GM21381 (cell line): ENCODE measurements around the gene GMDS.
A peak's percentile ranks its signal among the peaks of the same experiment; 100 is the strongest.

Source experiments
- ATAC-seq: cut with Tn5 transposase; IDR thresholded peaks from one replicate; pipeline ENCODE4 v1.9.1; 2021; ENCODE audit warnings: mild to moderate bottlenecking, moderate library complexity; ENCODE audit not compliant: unreplicated experiment

GMDS gene

GRCh38 chr6:1613346-1613687 is 632.1 kb downstream of the GMDS start:
- no peak for ATAC-seq

DNA sequence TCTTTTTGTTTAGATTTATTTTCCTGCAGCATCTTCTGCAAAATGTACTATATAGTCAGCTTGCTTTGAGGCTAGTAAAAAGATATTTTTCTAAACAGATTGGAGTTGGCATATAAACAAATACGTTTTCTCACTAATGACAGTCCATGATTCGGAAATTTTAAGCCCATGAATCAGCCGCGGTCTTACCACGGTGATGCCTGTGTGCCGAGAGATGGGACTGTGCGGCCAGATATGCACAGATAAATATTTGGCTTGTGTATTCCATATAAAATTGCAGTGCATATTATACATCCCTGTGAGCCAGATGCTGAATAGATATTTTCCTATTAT is 632.5 kb downstream of the GMDS start:
- no peak for ATAC-seq

- no peak for ATAC-seq
These were observed 633.0 kb downstream of the GMDS start for GRCh38 chr6:1612299-1612973.

GRCh38 chr6:1611572-1612298 is 633.7 kb downstream of the GMDS start:
- no peak for ATAC-seq

- no peak for ATAC-seq
These were observed 634.2 kb downstream of the GMDS start for GRCh38 chr6:1611322-1611571.

DNA sequence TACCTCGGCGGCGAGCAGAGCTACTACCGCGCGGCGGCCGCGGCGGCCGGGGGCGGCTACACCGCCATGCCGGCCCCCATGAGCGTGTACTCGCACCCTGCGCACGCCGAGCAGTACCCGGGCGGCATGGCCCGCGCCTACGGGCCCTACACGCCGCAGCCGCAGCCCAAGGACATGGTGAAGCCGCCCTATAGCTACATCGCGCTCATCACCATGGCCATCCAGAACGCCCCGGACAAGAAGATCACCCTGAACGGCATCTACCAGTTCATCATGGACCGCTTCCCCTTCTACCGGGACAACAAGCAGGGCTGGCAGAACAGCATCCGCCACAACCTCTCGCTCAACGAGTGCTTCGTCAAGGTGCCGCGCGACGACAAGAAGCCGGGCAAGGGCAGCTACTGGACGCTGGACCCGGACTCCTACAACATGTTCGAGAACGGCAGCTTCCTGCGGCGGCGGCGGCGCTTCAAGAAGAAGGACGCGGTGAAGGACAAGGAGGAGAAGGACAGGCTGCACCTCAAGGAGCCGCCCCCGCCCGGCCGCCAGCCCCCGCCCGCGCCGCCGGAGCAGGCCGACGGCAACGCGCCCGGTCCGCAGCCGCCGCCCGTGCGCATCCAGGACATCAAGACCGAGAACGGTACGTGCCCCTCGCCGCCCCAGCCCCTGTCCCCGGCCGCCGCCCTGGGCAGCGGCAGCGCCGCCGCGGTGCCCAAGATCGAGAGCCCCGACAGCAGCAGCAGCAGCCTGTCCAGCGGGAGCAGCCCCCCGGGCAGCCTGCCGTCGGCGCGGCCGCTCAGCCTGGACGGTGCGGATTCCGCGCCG is 634.7 kb downstream of the GMDS start:
- ATAC-seq: peak; percentile 22

DNA sequence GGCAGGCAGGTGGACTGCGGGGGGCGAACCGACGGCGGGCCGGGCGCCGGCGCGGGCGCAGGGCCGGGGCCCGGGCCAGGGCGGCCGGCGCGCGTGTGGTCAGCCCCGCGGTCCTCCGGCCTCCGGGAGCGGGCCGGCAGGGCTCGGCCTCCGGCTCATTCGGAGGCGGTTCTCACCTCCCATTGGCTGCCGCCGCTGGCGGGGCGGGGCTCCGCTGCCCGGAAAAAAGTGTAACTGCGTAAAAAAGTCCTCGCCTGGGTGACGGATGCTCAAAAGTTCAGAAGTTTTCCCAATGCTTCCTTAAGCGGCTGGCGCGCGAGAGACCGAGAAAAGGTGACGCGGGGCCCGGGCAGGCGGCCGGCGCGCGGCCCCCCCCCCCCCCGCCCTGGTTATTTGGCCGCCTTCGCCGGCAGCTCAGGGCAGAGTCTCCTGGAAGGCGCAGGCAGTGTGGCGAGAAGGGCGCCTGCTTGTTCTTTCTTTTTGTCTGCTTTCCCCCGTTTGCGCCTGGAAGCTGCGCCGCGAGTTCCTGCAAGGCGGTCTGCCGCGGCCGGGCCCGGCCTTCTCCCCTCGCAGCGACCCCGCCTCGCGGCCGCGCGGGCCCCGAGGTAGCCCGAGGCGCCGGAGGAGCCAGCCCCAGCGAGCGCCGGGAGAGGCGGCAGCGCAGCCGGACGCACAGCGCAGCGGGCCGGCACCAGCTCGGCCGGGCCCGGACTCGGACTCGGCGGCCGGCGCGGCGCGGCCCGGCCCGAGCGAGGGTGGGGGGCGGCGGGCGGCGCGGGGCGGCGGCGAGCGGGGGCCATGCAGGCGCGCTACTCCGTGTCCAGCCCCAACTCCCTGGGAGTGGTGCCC is 635.5 kb downstream of the GMDS start, which contains the start of gene FOXC1:
FOXC1 (plus strand) TSS at position 268 of the 849 bp plus-strand sequence; CDS start at position 799, 531 bp downstream.
- peak; percentile 63 for ATAC-seq

DNA sequence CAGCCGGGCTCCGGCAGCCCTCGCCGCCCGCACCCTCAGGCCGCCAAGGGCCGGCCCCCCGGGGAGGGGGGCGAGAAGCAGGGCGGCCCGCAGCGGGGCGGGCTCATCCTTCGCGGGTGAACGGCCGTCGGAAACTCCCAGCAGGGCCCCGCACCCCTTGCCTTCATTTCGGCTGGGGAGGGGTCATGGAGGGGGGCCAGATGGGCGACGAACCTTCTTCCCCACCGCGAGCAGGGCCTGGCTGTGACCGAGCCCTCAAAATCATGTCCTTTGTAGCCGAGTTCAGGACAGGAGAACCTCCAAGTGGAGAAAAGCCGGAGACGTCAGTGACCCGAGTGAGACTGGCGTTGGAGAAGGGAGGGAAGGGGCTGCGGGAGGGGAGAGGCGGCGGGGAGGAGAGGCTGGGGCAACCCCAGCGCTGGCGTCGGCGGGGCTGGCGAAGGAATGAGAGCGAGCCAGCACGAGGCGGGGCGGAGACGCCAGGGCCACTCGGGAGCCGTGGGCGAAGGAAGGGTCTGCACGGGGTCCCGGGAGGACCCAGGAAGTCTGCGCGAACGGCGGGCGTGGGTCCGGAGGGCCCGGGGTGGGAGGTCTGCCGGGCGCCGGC is 636.3 kb downstream of the GMDS start:
- no peak for ATAC-seq

DNA sequence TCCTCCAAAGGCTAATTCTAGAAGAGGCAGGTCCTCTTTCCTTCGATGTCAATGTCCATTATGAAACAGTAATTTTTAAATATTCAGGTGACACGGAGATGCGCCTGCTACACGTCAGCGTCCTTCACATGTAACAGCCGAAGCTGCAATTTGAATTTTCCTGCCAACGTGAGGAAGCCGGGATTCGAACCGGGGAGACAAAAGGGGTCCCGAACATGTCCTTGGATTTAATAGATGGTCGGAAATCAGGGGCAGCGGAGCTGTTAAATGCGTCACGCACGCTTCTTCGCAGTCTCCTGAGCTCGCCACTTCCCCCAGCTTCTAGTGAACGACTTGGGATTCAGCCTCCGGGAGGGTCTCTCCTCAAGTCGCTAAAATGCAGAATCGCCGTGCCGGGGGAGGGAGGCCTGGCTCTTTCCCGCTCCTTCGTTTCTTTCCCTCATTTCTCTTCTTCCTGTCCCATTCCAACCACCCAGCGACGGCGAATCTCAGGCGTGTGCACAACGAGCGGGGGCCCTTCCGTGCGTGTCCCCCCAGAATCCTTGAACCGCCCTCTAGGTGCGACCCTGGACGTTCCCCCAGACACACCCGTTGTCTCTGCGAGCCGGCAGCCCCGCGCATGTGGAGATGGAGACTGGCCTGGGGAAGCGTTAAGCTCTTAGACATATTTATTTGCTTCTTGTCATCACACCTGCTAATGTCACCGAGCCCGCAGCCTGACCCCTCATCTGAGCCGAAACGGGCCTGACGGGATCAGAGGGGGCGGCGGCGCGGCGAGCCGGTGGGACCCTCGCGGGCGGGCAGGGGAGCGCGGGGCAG is 637.0 kb downstream of the GMDS start:
- ATAC-seq: no peak

GRCh38 chr6:1607516-1608221 is 637.7 kb downstream of the GMDS start:
- ATAC-seq: no peak

DNA sequence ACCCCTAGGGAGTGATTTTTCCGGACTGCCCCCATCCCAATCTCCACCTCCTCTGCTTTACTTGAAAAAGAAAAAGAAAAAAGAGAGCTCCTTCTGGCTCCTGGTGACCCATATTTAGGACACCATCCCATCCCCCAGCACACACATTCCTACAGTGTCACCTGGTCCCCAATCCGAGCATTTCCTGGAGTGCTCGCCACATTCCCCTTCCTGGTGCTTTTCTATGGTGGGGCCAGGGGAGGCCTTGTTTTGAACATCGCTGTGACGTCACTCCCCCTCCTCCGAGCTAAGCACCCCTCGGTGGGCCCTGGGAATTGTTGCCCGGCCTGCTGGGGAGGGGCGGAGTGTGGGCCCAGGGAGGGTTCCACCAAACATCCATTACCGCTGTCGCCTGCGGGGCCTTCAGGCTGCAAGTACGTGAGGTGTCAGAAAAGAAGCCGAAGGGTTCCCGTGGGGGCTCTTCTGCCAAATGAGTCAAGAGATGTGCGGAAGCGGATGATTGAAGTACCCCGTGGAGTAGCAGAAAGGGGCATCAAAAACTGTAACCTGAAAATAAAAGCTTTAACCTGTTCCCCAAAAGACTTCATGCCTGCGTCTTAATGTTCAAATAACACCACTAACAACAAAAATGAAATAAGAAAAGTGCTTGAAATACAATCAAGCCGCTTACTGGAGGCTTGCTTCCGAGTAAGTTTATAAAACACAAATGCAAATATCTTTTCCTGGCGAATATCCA is 638.5 kb downstream of the GMDS start:
- ATAC-seq: no peak

DNA sequence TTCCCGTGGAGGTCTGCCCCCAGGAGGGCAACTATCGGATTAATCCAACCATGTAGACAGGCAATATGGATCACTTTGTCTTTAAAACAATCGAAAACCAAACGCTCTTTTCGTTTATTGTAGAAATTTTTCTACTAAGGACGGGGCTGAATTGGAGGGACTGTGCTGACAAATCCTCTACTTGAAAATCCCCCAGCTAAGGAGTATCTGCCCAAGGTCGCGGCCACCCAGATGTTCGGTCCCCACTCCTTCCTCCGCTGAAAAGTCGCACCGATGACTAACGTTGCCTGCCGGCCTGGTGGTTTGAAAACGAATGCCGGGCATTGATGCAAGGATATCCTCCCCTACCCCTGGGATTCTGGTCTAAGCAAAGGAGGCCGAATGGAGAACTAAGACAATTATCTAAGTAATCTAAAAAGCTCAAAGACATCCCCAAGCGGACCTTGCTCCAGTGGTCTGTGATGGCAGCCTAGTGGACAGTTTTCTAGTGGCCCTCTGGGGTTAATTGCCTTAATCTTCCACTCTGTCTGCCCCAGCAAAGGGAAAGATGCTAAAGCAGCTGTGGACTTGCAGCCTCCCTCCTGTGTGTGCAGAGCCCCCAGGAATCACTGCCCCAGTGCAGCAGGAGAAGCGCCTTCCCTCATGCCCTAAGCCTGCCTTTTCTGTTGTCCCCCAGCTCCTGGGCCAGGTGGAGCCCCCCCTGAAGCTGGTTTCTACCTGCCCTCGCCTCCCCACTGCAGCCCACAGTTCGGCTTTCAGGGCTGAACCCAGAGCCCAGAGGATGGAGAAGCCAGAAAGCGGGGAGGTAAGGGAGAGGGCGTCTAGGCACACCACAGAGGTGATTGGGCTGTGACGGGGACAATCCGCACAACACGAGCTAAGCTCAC is 639.3 kb downstream of the GMDS start:
- ATAC-seq: no peak

DNA sequence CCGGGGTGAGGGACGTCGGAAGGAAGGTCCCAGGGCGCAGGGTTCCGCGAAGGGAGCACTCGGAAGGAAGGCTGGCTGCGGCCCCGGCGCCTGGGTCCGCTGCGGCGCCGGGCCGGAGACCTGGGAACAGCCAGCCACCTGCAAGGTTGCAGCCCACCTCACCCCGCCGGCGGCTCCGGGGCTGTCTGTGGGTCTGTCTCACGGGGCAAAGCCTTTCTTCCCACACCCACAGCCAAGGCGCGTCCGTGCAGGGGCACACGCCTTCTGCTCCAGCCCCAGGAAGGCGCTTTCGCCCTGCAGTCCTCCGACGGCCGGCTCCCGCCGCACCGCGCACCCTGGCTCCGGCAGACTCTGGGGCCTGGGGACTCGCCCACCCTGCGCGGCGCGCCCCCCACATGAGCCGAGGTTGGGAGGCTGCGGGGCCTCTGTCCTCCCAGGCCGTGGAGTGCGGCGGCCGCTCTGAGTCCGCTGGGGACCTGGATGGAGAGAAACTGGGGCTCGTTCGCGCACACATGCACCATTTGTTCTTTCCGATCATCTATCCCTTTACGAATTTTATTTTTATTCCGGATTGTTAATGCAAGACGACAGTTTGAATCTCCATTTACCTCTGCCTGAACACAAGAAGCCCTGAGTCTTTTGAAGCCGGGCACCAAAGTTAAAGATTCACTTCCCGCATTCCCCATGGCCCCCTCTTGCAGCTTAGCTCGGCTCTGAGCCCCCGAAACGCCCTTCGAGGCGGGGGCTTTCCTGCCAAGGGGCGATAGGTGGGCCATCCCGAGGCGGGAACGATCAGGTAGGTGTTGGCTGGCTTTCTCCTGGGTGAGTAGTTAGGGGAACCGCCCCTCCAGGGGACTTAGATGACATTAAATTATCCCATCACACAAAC is 640.2 kb downstream of the GMDS start:
- no peak for ATAC-seq

GRCh38 chr6:1604158-1605003 is 641.0 kb downstream of the GMDS start:
- ATAC-seq: peak; percentile 68

- no peak for ATAC-seq
These were observed 641.7 kb downstream of the GMDS start for GRCh38 chr6:1603708-1604107.
